HL-60 (cell line): ENCODE results near the gene TAPT1.

ENCODE experiments used
- DNase-seq, 2 experiments: peaks; one replicate each; pipeline ENCODE4 v3.0.0-alpha.2; 2010 to 2020; ENCODE audit warnings: low read depth in 1 of 2, low spot score in 1 of 2
- H3K27ac ChIP-seq: fragments of 250-450 bp; sonication (Bioruptor Pico); replicated peaks from 2 replicates; pipeline ENCODE4 v1.5.1; 2020; ENCODE audit warnings: mild to moderate bottlenecking, moderate library complexity
- H3K27me3 ChIP-seq: fragments of 250-450 bp; sonication (Bioruptor Pico); 2 replicates; pipeline ENCODE4 v1.5.1; 2021; ENCODE audit warnings: mild to moderate bottlenecking, moderate library complexity; ENCODE audit not compliant: insufficient read depth, poor library complexity, severe bottlenecking
- H3K4me3 ChIP-seq: replicated peaks from 2 replicates; pipeline ENCODE4 v1.5.1; 2011; ENCODE audit warnings: mild to moderate bottlenecking, control low read depth, low read length; ENCODE audit not compliant: insufficient read depth
- CTCF ChIP-seq: IDR thresholded peaks from one replicate; pipeline ENCODE4 v1.5.1; 2011; ENCODE audit warnings: low read length, control low read depth, inconsistent platforms; ENCODE audit not compliant: insufficient read depth
- GABPA ChIP-seq: IDR thresholded peaks from 2 replicates; pipeline ENCODE4 v1.6.1; 2012; ENCODE audit warnings: low read depth
- POLR2AphosphoS5 ChIP-seq: IDR thresholded peaks from 2 replicates; pipeline ENCODE4 v1.6.1; 2012; ENCODE audit warnings: low read depth
- REST ChIP-seq: IDR thresholded peaks from 2 replicates; pipeline ENCODE4 v1.6.1; 2012; ENCODE audit warnings: low read depth; ENCODE audit not compliant: insufficient replicate concordance
- SPI1 ChIP-seq: IDR thresholded peaks from 2 replicates; pipeline ENCODE4 v1.6.1; 2012; ENCODE audit warnings: low read depth, mild to moderate bottlenecking, borderline replicate concordance

Gene TAPT1

GRCh38 chr4:16162891-16163290, 63.4 kb downstream of the TAPT1 start:
- H3K4me3 ChIP-seq: no peak overlapping the region
- no peak overlapping the region for H3K27ac ChIP-seq
- no peaks in the 10 kb centered on the region for H3K27me3 ChIP-seq
- no peak for TF ChIP-seq CTCF
- TF ChIP-seq POLR2AphosphoS5: no peak
- no peak for TF ChIP-seq SPI1
- no peak for TF ChIP-seq REST
- TF ChIP-seq GABPA: no peak
- DNase-seq: no peak

- Histone ChIP-seq H3K27me3 (no peaks in the 10 kb centered on the region), H3K4me3 (no peak overlapping the region), H3K27ac (no peak overlapping the region)
- TF ChIP-seq REST: no peak
- no peak for TF ChIP-seq GABPA
- TF ChIP-seq CTCF: no peak
- TF ChIP-seq SPI1: no peak
- TF ChIP-seq POLR2AphosphoS5: no peak
- no peak for DNase-seq
Observed at GRCh38 chr4:16161851-16162408, 64.3 kb downstream of the TAPT1 start.

- DNase-seq: no peak
- Histone ChIP-seq H3K27ac (no peak overlapping the region), H3K27me3 (no peaks in the 10 kb centered on the region), H3K4me3 (no peak overlapping the region)
- TF ChIP-seq CTCF (no peak), SPI1 (no peak)
Observed at GRCh38 chr4:16160457-16160856, 65.8 kb downstream of the TAPT1 start.

GRCh38 chr4:16159286-16159685, 67.0 kb downstream of the TAPT1 start:
- H3K27me3 ChIP-seq: no peaks in the 10 kb centered on the region
- H3K4me3 ChIP-seq: no peak overlapping the region
- H3K27ac ChIP-seq: no peak overlapping the region
- no peak for DNase-seq
- TF ChIP-seq REST (no peak), GABPA (no peak), SPI1 (no peak), POLR2AphosphoS5 (no peak)
